ENCODE data around the gene CARMIL1.

- TF ChIP-seq CTCF (IDR thresholded peaks at IDR 0.05), result no peak
- no peak for TF ChIP-seq POLR2AphosphoS5 (IDR thresholded peaks at IDR 0.05)
These were observed 73.1 kb downstream of the CARMIL1 start for GRCh38 chr6:25352285-25352684.

All from breast epithelium (tissue), 3 donors.